Psoas muscle (tissue), 8 donors: ENCODE data around the gene KIF16B. TPM values are rescaled to one million over a fixed set of nuclear protein-coding genes. Genes with fewer than 3 reads are reported as not detected.
"Not testable (repeated sequence)": the region's sequence is repeated elsewhere in the genome, so short reads cannot be mapped to it uniquely, and the experiment has no call there.

ENCODE experiments used
- ATAC-seq, 4 donors: fragments of 200-7000 bp; cut with Tn5 transposase; one replicate each; pipeline ENCODE4 v1.9.1; 2020; ENCODE audit warnings: moderate library complexity in 3 of 4, mild to moderate bottlenecking in 2 of 4
- DNase-seq, 2 donors: peaks; one replicate each; pipeline ENCODE4 v3.0.0-alpha.2; 2020
- H3K27ac ChIP-seq: fragments of 200-600 bp; one replicate; pipeline ENCODE4 v1.8.0; 2022
- H3K27me3 ChIP-seq, 3 donors: fragments of 200-600 bp in 1 of 3; one replicate each; pipeline versions ENCODE4 v1.6.1 to v1.8.0; 2013 to 2022; ENCODE audit warnings: low read length in 2 of 3, mild to moderate bottlenecking in 2 of 3, moderate library complexity in 1 of 3; ENCODE audit not compliant: insufficient read depth in 3 of 3
- H3K36me3 ChIP-seq, 2 donors: fragments of 200-600 bp in 1 of 2; one replicate each; pipeline versions ENCODE4 v1.6.1 to v1.8.0; 2013 to 2022; ENCODE audit warnings: low read depth in 1 of 2, mild to moderate bottlenecking in 1 of 2, moderate library complexity in 1 of 2; ENCODE audit not compliant: insufficient read depth in 1 of 2
- H3K4me1 ChIP-seq: fragments of 200-600 bp; one replicate; pipeline ENCODE4 v1.8.0; 2022
- H3K4me3 ChIP-seq: fragments of 200-600 bp; one replicate; pipeline ENCODE4 v1.8.0; 2022; ENCODE audit warnings: mild to moderate bottlenecking
- H3K9me3 ChIP-seq: fragments of 200-600 bp; one replicate; pipeline ENCODE4 v1.8.0; 2022
- WGBS, 3 donors: extraction: QIAGEN DNeasy Blood & Tissue Kit; methylation state at CpG; one replicate each; pipeline versions ENCODE4 v1.1.6 to v1.1.7; 2013; 5-methylcytosine and 5-hydroxymethylcytosine counted together
- intact Hi-C, 2 donors: fragments of 100-400 bp; cut with DNase I; formaldehyde crosslinking; loops; one replicate each; pipeline versions ENCODE4 v1.11.0 to v1.14.2; 2022
- polyA plus RNA-seq, 3 donors: library from polyadenylated mRNA; stranded (reverse); fragments of 200-250 nt; gene quantifications; one replicate each; pipeline ENCODE4 v1.2.3, GENCODE V29; 2013
- total RNA-seq, 4 donors: library from RNA; stranded (reverse); fragmentation: NEBNext Ultra II Directional in 2 of 4; extraction: Animal tissue kit (Norgen Biotek cat#: 25700) in 2 of 4; gene quantifications; one replicate each; pipeline versions ENCODE4 v1.2.1 to v1.2.4, GENCODE V29; 2021 to 2023
- TF ChIP-seq, protein P1 (sequence below): fragments of 200-600 bp; IDR thresholded peaks from one replicate; pipeline ENCODE4 v1.8.0; 2022; ENCODE audit warnings: antibody characterized with exemption
- donor health status: healthy with polysubstance abuse.
- donor health status: DM: no; HTN: no; CAD: no; lungs with moderate emphysema.
- donor health status: Bipolar disorder and iron deficiency.
- donor health status: healthy.
- donor health status: DM: yes; HTN: yes; CAD: no.
- donor health status: DM: no; HTN: no; CAD: no.
- donor health status: DM: no; HTN: no; CAD: no.
- donor health status: DM: yes; HTN: yes; CAD: no.

KIF16B gene
- total and polyA plus RNA-seq, 7 donors = 18.1 to 30.6 (median 24.1) TPM

GRCh38 chr20:16571333-16571732 lies 1.9 kb downstream of the KIF16B start:
- TF ChIP-seq, protein P1, sequence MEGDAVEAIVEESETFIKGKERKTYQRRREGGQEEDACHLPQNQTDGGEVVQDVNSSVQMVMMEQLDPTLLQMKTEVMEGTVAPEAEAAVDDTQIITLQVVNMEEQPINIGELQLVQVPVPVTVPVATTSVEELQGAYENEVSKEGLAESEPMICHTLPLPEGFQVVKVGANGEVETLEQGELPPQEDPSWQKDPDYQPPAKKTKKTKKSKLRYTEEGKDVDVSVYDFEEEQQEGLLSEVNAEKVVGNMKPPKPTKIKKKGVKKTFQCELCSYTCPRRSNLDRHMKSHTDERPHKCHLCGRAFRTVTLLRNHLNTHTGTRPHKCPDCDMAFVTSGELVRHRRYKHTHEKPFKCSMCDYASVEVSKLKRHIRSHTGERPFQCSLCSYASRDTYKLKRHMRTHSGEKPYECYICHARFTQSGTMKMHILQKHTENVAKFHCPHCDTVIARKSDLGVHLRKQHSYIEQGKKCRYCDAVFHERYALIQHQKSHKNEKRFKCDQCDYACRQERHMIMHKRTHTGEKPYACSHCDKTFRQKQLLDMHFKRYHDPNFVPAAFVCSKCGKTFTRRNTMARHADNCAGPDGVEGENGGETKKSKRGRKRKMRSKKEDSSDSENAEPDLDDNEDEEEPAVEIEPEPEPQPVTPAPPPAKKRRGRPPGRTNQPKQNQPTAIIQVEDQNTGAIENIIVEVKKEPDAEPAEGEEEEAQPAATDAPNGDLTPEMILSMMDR = no peak
- intact Hi-C loops = loop anchor here (5.0 kb wide), 2 partner anchors 34 to 44 kb away; no protein-coding TSS in a partner anchor
- WGBS, 3 donors = 82 to 92% (median 85%) methylated on average over 5 of the region's 5 CpGs

GRCh38 chr20:16569246-16570153 lies 3.7 kb downstream of the KIF16B start:
- H3K36me3 ChIP-seq = no peaks in the 10 kb centered on the region
- H3K4me3 ChIP-seq = no peak overlapping the region
- intact Hi-C loops = loop anchor here (5.0 kb wide), 2 partner anchors 32 to 42 kb away; no protein-coding TSS in a partner anchor
- peaks cover 10% of the 10 kb centered on the region for H3K4me1 ChIP-seq
- H3K9me3 ChIP-seq = no peaks in the 10 kb centered on the region
- ATAC-seq (no peak), DNase-seq (no peak)
- TF ChIP-seq, protein P1 = no peak
- 84 to 97% (median 86%) methylated on average over 4 of the region's 4 CpGs for WGBS, 3 donors
- no peak overlapping the region for H3K27ac ChIP-seq
- H3K27me3 ChIP-seq = no peaks in the 10 kb centered on the region

More at GRCh38 chr20:16571333-16571732, 1.9 kb downstream of the KIF16B start:
- Histone ChIP-seq H3K27me3 (no peaks in the 10 kb centered on the region), H3K36me3 (no peaks in the 10 kb centered on the region), H3K4me1 (peaks cover 12% of the 10 kb centered on the region), H3K27ac (no peak overlapping the region), H3K4me3 (no peak overlapping the region), H3K9me3 (no peaks in the 10 kb centered on the region)
- DNase-seq (no peak), ATAC-seq (no peak)

- Histone ChIP-seq H3K36me3 (no peaks in the 10 kb centered on the region), H3K27ac (no peak overlapping the region), H3K4me3 (no peak overlapping the region), H3K9me3 (no peaks in the 10 kb centered on the region), H3K27me3 (no peaks in the 10 kb centered on the region), H3K4me1 (no peaks in the 10 kb centered on the region)
- TF ChIP-seq, protein P1 = no peak
- WGBS, 3 donors = 60 to 85% (median 75%) methylated on average over 5 of the region's 5 CpGs
- no peak for DNase-seq
- intact Hi-C loops = no loop called here
- no peak for ATAC-seq
Observed at GRCh38 chr20:16566080-16566479, 7.2 kb downstream of the KIF16B start.

GRCh38 chr20:16564079-16564478 lies 9.2 kb downstream of the KIF16B start:
- DNase-seq, H3K9me3 ChIP-seq, H3K36me3 ChIP-seq, H3K27me3 ChIP-seq, intact Hi-C loops, H3K4me1 ChIP-seq, ATAC-seq, H3K27ac ChIP-seq, H3K4me3 ChIP-seq: not testable (repeated sequence)
- 73 to 92% (median 91%) methylated on average over 5 of the region's 5 CpGs for WGBS, 3 donors

GRCh38 chr20:16563066-16563806 lies 10.0 kb downstream of the KIF16B start:
- Histone ChIP-seq H3K4me1 (no peaks in the 10 kb centered on the region), H3K36me3 (no peaks in the 10 kb centered on the region), H3K27ac (no peak overlapping the region), H3K4me3 (no peak overlapping the region), H3K9me3 (no peaks in the 10 kb centered on the region), H3K27me3 (no peaks in the 10 kb centered on the region)
- intact Hi-C loops = no loop called here
- TF ChIP-seq, protein P1 = no peak
- DNase-seq (no peak), ATAC-seq (no peak)
- 48 to 61% (median 52%) methylated on average over 5 of the region's 5 CpGs for WGBS, 3 donors
